Peyer's patch (tissue), 4 donors: ENCODE measurements around the gene GMEB1.

Experiments used
- CTCF ChIP-seq, 6 experiments: fragments of 450-650 bp in 4 of 6; fragments of 200-600 bp in 2 of 6; sonication (generic) in 1 of 6; IDR thresholded peaks; one replicate each; pipeline ENCODE4 v1.5.1; 2017 to 2019; ENCODE audit warnings: antibody characterized with exemption in 6 of 6, mild to moderate bottlenecking in 3 of 6, moderate library complexity in 1 of 6
- POLR2A ChIP-seq, 2 donors: fragments of 450-650 bp; IDR thresholded peaks; one replicate each; pipeline ENCODE4 v1.5.1; 2017; ENCODE audit warnings: antibody characterized with exemption in 2 of 2, mild to moderate bottlenecking in 2 of 2, moderate library complexity in 2 of 2

GRCh38 chr1:28766532-28767183 is 98.1 kb downstream of the GMEB1 start:
- TF ChIP-seq CTCF (IDR thresholded peaks at IDR 0.05) (no peak), POLR2A (IDR thresholded peaks at IDR 0.05) (no peak)
